IMR-90 (cell line): ENCODE data around the gene IFI30. TPM values are rescaled to one million over a fixed set of nuclear protein-coding genes. Genes with fewer than 3 reads are reported as not detected.

Source experiments
- ATAC-seq: fragments of 200-7000 bp; cut with Tn5 transposase; 2 replicates; pipeline ENCODE4 v1.9.1; 2020; ENCODE audit warnings: low read depth, mild to moderate bottlenecking, moderate library complexity
- BruUV-seq: library from RNA; stranded (reverse); fragments of 400-500 nt; replicated peaks from 2 replicates; lab custom pipeline; 2021; lab: Mats Ljungman, UMichigan
- CTCF ChIA-PET: fragments of 300-600 bp; formaldehyde crosslinking; extraction: SDS; loops from one replicate; lab custom pipeline; 2021; ENCODE audit warnings: antibody characterized with exemption; lab: Yijun Ruan, JAX
- POLR2A ChIA-PET: fragments of 300-600 bp; sonication (Branson Sonifier 250); formaldehyde crosslinking; loops from one replicate; lab custom pipeline; 2022; ENCODE audit warnings: antibody characterized with exemption; ENCODE audit not compliant: unreplicated experiment; lab: Charles Lee
- DNase-seq: peaks from one replicate; pipeline ENCODE4 v3.0.0; 2013
- H2AFZ ChIP-seq: replicated peaks from 2 replicates; pipeline ENCODE3; 2013; ENCODE audit warnings: low read length, mild to moderate bottlenecking; ENCODE audit not compliant: poor library complexity
- H2AK5ac ChIP-seq: 2 replicates; pipeline ENCODE4 v1.6.1; 2013; ENCODE audit warnings: low read depth, low read length, inconsistent platforms
- H2AK9ac ChIP-seq: replicated peaks from 2 replicates; pipeline ENCODE3; 2013; ENCODE audit warnings: mild to moderate bottlenecking, low read depth, low read length, moderate library complexity; ENCODE audit not compliant: poor library complexity
- H2BK120ac ChIP-seq: 2 replicates; pipeline ENCODE4 v1.6.1; 2013; ENCODE audit warnings: low read depth, low read length, inconsistent platforms
- H2BK15ac ChIP-seq: 3 replicates; pipeline ENCODE4 v1.6.1; 2013; ENCODE audit warnings: low read depth, low read length, inconsistent platforms
- H2BK20ac ChIP-seq: 2 replicates; pipeline ENCODE4 v1.6.1; 2013; ENCODE audit warnings: low read depth, mild to moderate bottlenecking, inconsistent platforms, low read length, moderate library complexity
- H2BK5ac ChIP-seq: 2 replicates; pipeline ENCODE4 v1.6.1; 2013; ENCODE audit warnings: mild to moderate bottlenecking, low read depth, low read length, inconsistent platforms; ENCODE audit not compliant: poor library complexity, severe bottlenecking
- H3K14ac ChIP-seq: replicated peaks from 2 replicates; pipeline ENCODE4 v1.6.1; 2013; ENCODE audit warnings: low read depth, low read length, inconsistent platforms
- H3K18ac ChIP-seq: 2 replicates; pipeline ENCODE4 v1.6.1; 2013; ENCODE audit warnings: low read depth, low read length, control low read depth
- H3K23ac ChIP-seq: 2 replicates; pipeline ENCODE4 v1.6.1; 2013; ENCODE audit warnings: low read depth, low read length, inconsistent platforms
- H3K27ac ChIP-seq: 2 replicates; pipeline ENCODE4 v1.5.1; 2013; ENCODE audit warnings: mild to moderate bottlenecking, control low read depth, low read length; ENCODE audit not compliant: insufficient read depth
- H3K27me3 ChIP-seq: 2 replicates; pipeline ENCODE4 v1.6.1; 2013; ENCODE audit warnings: low read length; ENCODE audit not compliant: control insufficient read depth, insufficient read depth
- H3K36me3 ChIP-seq: 2 replicates; pipeline ENCODE4 v1.6.1; 2013; ENCODE audit warnings: low read length, mixed read lengths; ENCODE audit not compliant: control insufficient read depth, insufficient read depth
- H3K4ac ChIP-seq: 2 replicates; pipeline ENCODE4 v1.6.1; 2013; ENCODE audit warnings: low read depth, low read length, inconsistent platforms
- H3K4me1 ChIP-seq: 2 replicates; pipeline ENCODE4 v1.6.1; 2013; ENCODE audit warnings: low read length, mixed read lengths; ENCODE audit not compliant: control insufficient read depth, insufficient read depth
- H3K4me2 ChIP-seq: 2 replicates; pipeline ENCODE4 v1.6.1; 2013; ENCODE audit warnings: low read depth, mild to moderate bottlenecking, control low read depth, low read length, moderate library complexity
- H3K4me3 ChIP-seq: 2 replicates; pipeline ENCODE4 v1.5.1; 2013; ENCODE audit warnings: low read depth, mild to moderate bottlenecking, control low read depth, low read length, moderate library complexity; ENCODE audit not compliant: insufficient read depth
- H3K56ac ChIP-seq: 2 replicates; pipeline ENCODE4 v1.6.1; 2013; ENCODE audit warnings: low read length, inconsistent platforms; ENCODE audit not compliant: insufficient read depth; ENCODE audit errors: extremely low read depth
- H3K79me1 ChIP-seq, 2 experiments: 2 replicates each; pipeline ENCODE4 v1.6.1; 2013; ENCODE audit warnings: low read length in 2 of 2, inconsistent platforms in 1 of 2, low read depth in 1 of 2
- H3K9ac ChIP-seq: 2 replicates; pipeline ENCODE4 v1.6.1; 2013; ENCODE audit warnings: low read depth, low read length, control low read depth
- H3K9me1 ChIP-seq: 2 replicates; pipeline ENCODE4 v1.6.1; 2013; ENCODE audit warnings: low read length, inconsistent platforms; ENCODE audit not compliant: insufficient read depth
- H3K9me3 ChIP-seq: 2 replicates; pipeline ENCODE4 v1.6.1; 2013; ENCODE audit warnings: low read length; ENCODE audit not compliant: control insufficient read depth, insufficient read depth
- H4K20me1 ChIP-seq: 2 replicates; pipeline ENCODE4 v1.6.1; 2013; ENCODE audit warnings: low read length, inconsistent platforms; ENCODE audit not compliant: insufficient read depth
- H4K5ac ChIP-seq: 2 replicates; pipeline ENCODE4 v1.6.1; 2013; ENCODE audit warnings: mild to moderate bottlenecking, low read depth, low read length, control low read depth
- H4K8ac ChIP-seq, 2 experiments: 2 replicates each; pipeline ENCODE4 v1.6.1; 2013; ENCODE audit warnings: low read depth in 2 of 2, low read length in 2 of 2, control low read depth in 1 of 2, inconsistent platforms in 1 of 2
- H4K91ac ChIP-seq: 2 replicates; pipeline ENCODE4 v1.6.1; 2013; ENCODE audit warnings: low read depth, low read length, inconsistent platforms; ENCODE audit not compliant: insufficient read depth
- BHLHE40 ChIP-seq: fragments of 150-350 bp; IDR thresholded peaks from 2 replicates; pipeline ENCODE4 v1.6.1; 2016; ENCODE audit warnings: mild to moderate bottlenecking, low read depth, low read length
- CEBPB ChIP-seq: IDR thresholded peaks from 2 replicates; pipeline ENCODE4 v1.6.1; 2012; ENCODE audit warnings: low read depth, low read length, improper control_type of control experiment
- CTCF ChIP-seq: conservative IDR thresholded peaks from 2 replicates; pipeline ENCODE4 v1.5.1; 2012; ENCODE audit warnings: mild to moderate bottlenecking, low read depth, low read length, improper control_type of control experiment
- ELK1 ChIP-seq: fragments of 150-350 bp; IDR thresholded peaks from 2 replicates; pipeline ENCODE4 v1.6.1; 2016; ENCODE audit warnings: low read depth, mild to moderate bottlenecking, low read length, moderate library complexity, borderline replicate concordance
- MAFK ChIP-seq: IDR thresholded peaks from 2 replicates; pipeline ENCODE4 v1.6.1; 2012; ENCODE audit warnings: low read depth, low read length, improper control_type of control experiment
- MAZ ChIP-seq: IDR thresholded peaks from 2 replicates; pipeline ENCODE4 v1.6.1; 2012; ENCODE audit warnings: low read depth, mild to moderate bottlenecking, low read length, improper control_type of control experiment, moderate library complexity, borderline replicate concordance
- MXI1 ChIP-seq: IDR thresholded peaks from 2 replicates; pipeline ENCODE4 v1.6.1; 2012; ENCODE audit warnings: low read depth, mild to moderate bottlenecking, low read length, moderate library complexity, borderline replicate concordance
- NFE2L2 ChIP-seq: fragments of 150-350 bp; IDR thresholded peaks from 2 replicates; pipeline ENCODE4 v1.6.1; 2016; ENCODE audit warnings: low read depth, mild to moderate bottlenecking, low read length
- POLR2A ChIP-seq: IDR thresholded peaks from 2 replicates; pipeline ENCODE4 v1.6.1; 2012; ENCODE audit warnings: mild to moderate bottlenecking, low read depth, low read length
- RAD21 ChIP-seq: IDR thresholded peaks from 2 replicates; pipeline ENCODE4 v1.6.1; 2012; ENCODE audit warnings: low read length, improper control_type of control experiment
- RCOR1 ChIP-seq: IDR thresholded peaks from 2 replicates; pipeline ENCODE4 v1.6.1; 2012; ENCODE audit warnings: mild to moderate bottlenecking, low read length, improper control_type of control experiment; ENCODE audit not compliant: insufficient replicate concordance
- RFX5 ChIP-seq: IDR thresholded peaks from 2 replicates; pipeline ENCODE4 v1.8.0; 2012; ENCODE audit warnings: low read depth, mild to moderate bottlenecking, low read length, moderate library complexity
- SMC3 ChIP-seq: fragments of 150-350 bp; IDR thresholded peaks from 2 replicates; pipeline ENCODE4 v1.6.1; 2016; ENCODE audit warnings: low read depth, mild to moderate bottlenecking, antibody characterized with exemption, low read length, moderate library complexity
- USF2 ChIP-seq: fragments of 150-350 bp; IDR thresholded peaks from 2 replicates; pipeline ENCODE4 v1.6.1; 2017; ENCODE audit warnings: mild to moderate bottlenecking, antibody characterized with exemption, low read length, low read depth
- WGBS, 2 experiments: methylation state at CpG; one replicate each; pipeline versions ENCODE4 v1.1.5 to v1.1.7; 2013; ENCODE audit warnings: missing lambda C conversion rate in 2 of 2; ENCODE audit not compliant: insufficient read length in 1 of 2; ENCODE audit errors: extremely low coverage in 2 of 2; 5-methylcytosine and 5-hydroxymethylcytosine counted together
- dilution Hi-C: fragments of 300-500 bp; cut with HindIII; formaldehyde crosslinking; loops from one replicate; pipeline ENCODE4 v1.14.3; 2018; ENCODE audit warnings: low sequenced_read_pairs; ENCODE audit not compliant: unreplicated experiment
- in situ Hi-C: fragments of 300-500 bp; cut with MboI; formaldehyde crosslinking; loops from 3 replicates; pipeline ENCODE4 v1.14.3; 2019; ENCODE audit warnings: low sequenced_read_pairs, inconsistent platforms, mixed read lengths
- intact Hi-C: fragments of 100-400 bp; cut with micrococcal nuclease; formaldehyde crosslinking; loops from 2 replicates; pipeline ENCODE4 v1.10.0; 2022
- polyA plus RNA-seq, 3 experiments: library from polyadenylated mRNA; depleted of rRNA; stranded (reverse); fragments of >200 nt; gene quantifications; 2 replicates each; pipeline ENCODE4 v1.2.3, GENCODE V29; 2012; ENCODE audit warnings: low replicate concordance in 1 of 3
- total RNA-seq: library from RNA; depleted of rRNA; stranded (reverse); fragments of >200 nt; gene quantifications from 2 replicates; pipeline ENCODE4 v1.2.3, GENCODE V29; 2012

The IFI30 gene
- total and polyA plus RNA-seq, 2 of the 4 experiments (the other 2 are of a cell fraction), result 2.3 TPM

- H3K14ac ChIP-seq, result no peak overlapping the region
- no peak overlapping the region for H3K4ac ChIP-seq
- H3K27ac ChIP-seq, result no peak overlapping the region
- WGBS, 2 experiments, result 90% methylated on average over 4 of the region's 11 CpGs; no CpG with 5 or more reads in 1 of the 2 experiments
- no peak overlapping the region for H4K8ac ChIP-seq
- no peak overlapping the region for H3K23ac ChIP-seq
- no peaks in the 10 kb centered on the region for H3K79me1 ChIP-seq
- no peaks in the 10 kb centered on the region for H4K20me1 ChIP-seq
- H3K36me3 ChIP-seq, result peaks cover 45% of the 10 kb centered on the region
- H3K9me1 ChIP-seq, result no peaks in the 10 kb centered on the region; the same call in 1 of the 2 replicates
- no peak overlapping the region for H4K91ac ChIP-seq
- ChIA-PET POLR2A (no interaction called here), CTCF (no interaction called here)
- no peak overlapping the region for H2BK120ac ChIP-seq
- no peak overlapping the region for H4K5ac ChIP-seq
- dilution Hi-C loops, result no loop called here
- in situ Hi-C loops, result no loop called here
- H3K27me3 ChIP-seq, result no peaks in the 10 kb centered on the region
- no peak overlapping the region for H3K18ac ChIP-seq
- intact Hi-C loops, result no loop called here
- no peaks in the 10 kb centered on the region for H3K4me1 ChIP-seq
- no peaks in the 10 kb centered on the region for H3K9me3 ChIP-seq
- H2BK5ac ChIP-seq, result no peak overlapping the region
- no peak overlapping the region for H2BK20ac ChIP-seq
- no peak overlapping the region for H2AK9ac ChIP-seq
- no peak overlapping the region for H3K4me3 ChIP-seq
- no peak for DNase-seq
- no peak overlapping the region for H2AK5ac ChIP-seq
- BruUV-seq, result no TSS peak
- no peak overlapping the region for H3K9ac ChIP-seq
- no peak for TF ChIP-seq MAFK
- TF ChIP-seq POLR2A, result no peak
- no peak for TF ChIP-seq CTCF
- TF ChIP-seq ELK1, result no peak
- no peak for TF ChIP-seq USF2
- TF ChIP-seq CEBPB, result no peak
- TF ChIP-seq RFX5, result no peak
- no peak for TF ChIP-seq MXI1
- TF ChIP-seq NFE2L2, result no peak
- TF ChIP-seq RCOR1, result no peak
- no peak for TF ChIP-seq BHLHE40
- no peak for TF ChIP-seq MAZ
- TF ChIP-seq RAD21, result no peak
- no peak for TF ChIP-seq SMC3
- H2AFZ ChIP-seq, result no peak overlapping the region
- no peak overlapping the region for H3K56ac ChIP-seq
- H2BK15ac ChIP-seq, result no peak overlapping the region
- no peak overlapping the region for H3K4me2 ChIP-seq
- ATAC-seq, result no peak
Observed at GRCh38 chr19:18137242-18137641, 36.4 kb upstream of the IFI30 start.
